AG04449 (cell line): Measurements from ENCODE around the gene HS6ST3.

ENCODE experiments used
- CTCF ChIA-PET: fragments of 350-600 bp; formaldehyde crosslinking; extraction: SDS; loops from one replicate; lab custom pipeline; 2021; ENCODE audit warnings: antibody characterized with exemption; lab: Yijun Ruan, JAX
- POLR2A ChIA-PET: fragments of 400-600, 350-600 bp; formaldehyde crosslinking; extraction: SDS; loops from one replicate; lab custom pipeline; 2020; ENCODE audit warnings: antibody characterized with exemption, inconsistent platforms; lab: Yijun Ruan, JAX
- DNase-seq: peaks from one replicate; pipeline ENCODE4 v3.0.0-alpha.2; 2010; ENCODE audit warnings: low read depth, low spot score
- H3K4me3 ChIP-seq: 2 replicates; pipeline ENCODE4 v1.5.1; 2011; ENCODE audit warnings: low read depth, mild to moderate bottlenecking, control low read depth, low read length
- TF ChIP-seq, protein P1 (sequence below): IDR thresholded peaks from one replicate; pipeline ENCODE4 v1.5.1; 2011; ENCODE audit warnings: mild to moderate bottlenecking, moderate library complexity, low read length, control low read depth, inconsistent platforms; ENCODE audit not compliant: insufficient read depth; ENCODE audit errors: missing control alignments

Gene HS6ST3

DNA sequence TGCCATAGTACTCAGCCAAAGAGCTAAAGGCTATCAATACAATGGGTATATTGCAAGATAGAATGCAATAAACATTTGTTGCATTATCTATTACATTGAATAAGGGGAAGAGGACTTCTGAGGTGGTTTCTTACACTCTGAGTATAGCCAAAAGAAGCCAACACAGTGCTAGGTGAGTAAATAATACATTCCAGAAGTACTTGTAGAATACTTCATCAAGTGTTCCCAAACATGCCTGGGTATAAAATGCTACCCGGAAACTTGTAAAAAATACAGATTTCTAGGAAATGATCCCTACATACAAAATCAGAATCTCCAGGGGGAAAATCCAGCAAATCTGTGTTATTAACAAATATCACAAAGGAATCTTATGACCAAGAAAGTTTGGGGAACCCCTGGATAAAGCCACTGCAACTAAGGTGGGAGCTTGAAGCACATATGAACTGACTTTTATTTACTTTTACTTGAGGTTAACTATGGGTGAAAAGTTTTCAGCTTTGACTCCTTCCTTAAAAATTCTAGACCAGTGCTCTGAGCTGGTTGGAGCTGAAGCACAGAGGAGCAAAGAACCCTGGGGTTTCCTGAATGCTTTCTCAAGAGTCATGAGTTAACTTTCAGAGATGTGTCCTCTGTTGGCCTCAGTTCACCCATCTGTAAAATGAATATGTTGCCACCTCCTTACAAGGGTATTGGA, 768.4 kb downstream of the HS6ST3 start:
- POLR2A ChIA-PET = no interaction called here
- CTCF ChIA-PET = no interaction called here
- no peak for DNase-seq
- no peak overlapping the region for H3K4me3 ChIP-seq
- TF ChIP-seq, protein P1, sequence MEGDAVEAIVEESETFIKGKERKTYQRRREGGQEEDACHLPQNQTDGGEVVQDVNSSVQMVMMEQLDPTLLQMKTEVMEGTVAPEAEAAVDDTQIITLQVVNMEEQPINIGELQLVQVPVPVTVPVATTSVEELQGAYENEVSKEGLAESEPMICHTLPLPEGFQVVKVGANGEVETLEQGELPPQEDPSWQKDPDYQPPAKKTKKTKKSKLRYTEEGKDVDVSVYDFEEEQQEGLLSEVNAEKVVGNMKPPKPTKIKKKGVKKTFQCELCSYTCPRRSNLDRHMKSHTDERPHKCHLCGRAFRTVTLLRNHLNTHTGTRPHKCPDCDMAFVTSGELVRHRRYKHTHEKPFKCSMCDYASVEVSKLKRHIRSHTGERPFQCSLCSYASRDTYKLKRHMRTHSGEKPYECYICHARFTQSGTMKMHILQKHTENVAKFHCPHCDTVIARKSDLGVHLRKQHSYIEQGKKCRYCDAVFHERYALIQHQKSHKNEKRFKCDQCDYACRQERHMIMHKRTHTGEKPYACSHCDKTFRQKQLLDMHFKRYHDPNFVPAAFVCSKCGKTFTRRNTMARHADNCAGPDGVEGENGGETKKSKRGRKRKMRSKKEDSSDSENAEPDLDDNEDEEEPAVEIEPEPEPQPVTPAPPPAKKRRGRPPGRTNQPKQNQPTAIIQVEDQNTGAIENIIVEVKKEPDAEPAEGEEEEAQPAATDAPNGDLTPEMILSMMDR = no peak

DNA sequence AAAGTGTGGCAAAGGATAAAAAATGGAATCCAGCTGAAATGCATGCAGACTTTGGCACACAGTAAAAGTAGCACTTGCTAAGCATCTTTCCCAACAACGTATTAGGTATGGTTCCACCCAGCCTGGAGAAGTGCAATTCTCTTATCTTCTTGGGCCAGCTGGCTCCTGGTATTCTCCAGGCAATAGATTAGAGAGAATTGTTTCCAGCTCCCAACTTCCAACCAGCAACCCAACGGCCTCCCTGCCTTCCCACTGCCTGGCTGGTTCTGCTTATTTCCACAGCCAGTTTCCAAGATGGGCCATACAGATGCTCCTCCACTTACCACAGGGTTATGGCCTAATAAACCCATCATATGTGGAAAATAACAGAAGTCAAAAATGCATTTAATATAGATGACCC, 771.0 kb downstream of the HS6ST3 start:
- POLR2A ChIA-PET = no interaction called here
- TF ChIP-seq, protein P1 = no peak
- CTCF ChIA-PET = no interaction called here
- H3K4me3 ChIP-seq = no peak overlapping the region
- DNase-seq = no peak

DNA sequence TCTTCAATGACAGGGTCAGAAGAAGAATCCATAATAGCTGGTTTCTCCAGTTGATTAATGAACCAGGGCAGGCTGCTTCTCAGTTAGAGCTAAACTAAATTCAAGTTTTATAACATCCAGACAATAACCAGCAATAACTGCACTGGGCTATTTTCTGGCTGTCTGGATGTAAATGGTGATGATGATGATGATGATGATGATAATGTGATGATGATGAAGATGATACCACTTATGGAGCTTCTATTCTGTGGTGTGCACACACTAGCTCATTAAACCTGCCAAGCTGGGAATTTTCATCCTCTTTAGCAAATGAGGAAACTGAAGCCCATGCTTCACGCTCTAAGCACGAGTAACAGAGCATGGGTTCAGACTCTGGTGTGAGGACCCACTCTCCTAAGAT, 772.2 kb downstream of the HS6ST3 start:
- H3K4me3 ChIP-seq = no peak overlapping the region
- no peak for DNase-seq
- TF ChIP-seq, protein P1 = no peak
- ChIA-PET CTCF (no interaction called here), POLR2A (no interaction called here)

DNA sequence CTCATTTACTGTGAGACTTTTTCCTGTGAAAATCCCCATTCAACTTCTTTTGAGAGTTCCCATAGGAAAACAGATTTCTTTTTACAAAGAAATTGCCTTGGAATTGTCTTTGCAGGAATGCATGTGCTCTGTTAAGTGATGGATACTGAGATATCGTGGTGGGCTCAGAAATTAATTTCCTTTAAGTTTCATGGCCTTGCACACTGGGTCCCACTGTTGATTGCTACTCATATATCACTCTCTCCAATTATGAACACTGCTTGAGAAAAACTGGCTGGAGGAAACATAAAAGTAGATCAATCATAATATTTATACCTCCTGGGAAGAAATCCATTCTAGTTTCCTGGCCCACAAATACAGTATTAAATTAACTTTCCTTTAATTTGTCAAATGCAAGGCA, 773.1 kb downstream of the HS6ST3 start:
- TF ChIP-seq, protein P1 = no peak
- DNase-seq = no peak
- ChIA-PET CTCF (no interaction called here), POLR2A (no interaction called here)
- H3K4me3 ChIP-seq = no peak overlapping the region

DNA sequence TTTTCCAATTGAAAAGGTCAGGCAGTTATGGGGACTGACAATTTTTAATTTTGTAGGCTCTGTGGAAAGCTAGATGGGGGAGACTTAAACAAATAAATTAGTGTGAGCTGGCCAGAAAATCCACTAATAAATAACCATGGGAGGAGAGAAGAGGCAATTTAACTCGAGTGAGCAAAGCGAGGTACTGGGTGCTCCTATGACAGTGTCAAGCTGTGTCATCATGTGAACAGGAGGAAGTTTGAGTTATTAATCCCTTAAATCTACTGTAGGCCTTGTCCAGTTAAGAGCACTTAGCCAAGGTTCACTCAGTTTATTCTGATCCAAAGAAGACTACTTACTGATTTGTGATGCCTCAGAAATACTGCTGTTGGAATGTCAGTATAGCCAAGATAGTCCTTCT, 781.6 kb downstream of the HS6ST3 start:
- CTCF ChIA-PET = no interaction called here
- H3K4me3 ChIP-seq = no peak overlapping the region
- no peak for DNase-seq
- TF ChIP-seq, protein P1 = no peak
- POLR2A ChIA-PET = no interaction called here

DNA sequence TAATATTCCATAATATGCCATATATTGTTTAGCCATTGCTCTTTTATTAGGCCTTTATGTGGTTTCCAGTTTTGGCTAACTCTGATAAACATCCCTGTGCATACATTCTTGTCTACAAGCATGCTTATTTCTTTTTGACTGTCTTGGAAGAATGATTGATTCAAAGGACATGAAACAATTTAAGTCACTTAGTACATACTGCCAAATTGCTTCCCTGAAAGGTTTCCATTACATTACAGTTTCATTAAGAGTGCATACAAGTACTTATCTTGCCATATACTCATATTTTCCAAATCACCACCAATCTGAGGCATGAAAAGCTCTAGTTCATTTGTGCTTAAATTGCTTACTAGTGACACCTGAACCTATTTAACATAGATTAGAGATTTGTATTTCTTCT, 790.5 kb downstream of the HS6ST3 start:
- POLR2A ChIA-PET = no interaction called here
- H3K4me3 ChIP-seq = no peak overlapping the region
- CTCF ChIA-PET = no interaction called here
- DNase-seq = no peak
- TF ChIP-seq, protein P1 = no peak
